ENCODE measurements around the gene DNAH14. TPM values are rescaled to one million over a fixed set of nuclear protein-coding genes. Genes with fewer than 3 reads are reported as not detected.
"Not testable (repeated sequence)": the region's sequence is repeated elsewhere in the genome, so short reads cannot be mapped to it uniquely, and the experiment has no call there.

The DNAH14 gene
- total and polyA plus RNA-seq, 9 donors: 3.7 to 61.4 (median 24.2) TPM

DNA sequence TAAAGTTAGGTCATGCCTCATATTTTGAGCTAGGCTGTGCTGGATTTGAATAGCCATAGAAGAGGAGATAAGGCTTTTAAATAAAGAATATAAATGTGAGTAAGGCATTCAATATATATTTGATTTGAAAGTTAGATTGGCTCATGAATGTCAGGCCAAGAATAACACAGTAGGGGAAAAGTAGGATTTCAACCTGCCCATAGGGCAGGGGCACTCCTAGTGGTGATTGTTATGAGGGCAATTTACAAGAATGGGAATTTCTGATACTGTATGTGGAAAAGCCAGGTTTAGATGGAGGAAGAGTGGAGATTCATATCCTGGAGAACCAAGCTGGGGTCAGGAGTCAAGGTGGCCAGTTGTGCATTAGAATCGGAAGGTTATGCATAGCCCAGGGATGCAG is 74.9 kb downstream of the DNAH14 start:
- TF ChIP-seq, protein P1, sequence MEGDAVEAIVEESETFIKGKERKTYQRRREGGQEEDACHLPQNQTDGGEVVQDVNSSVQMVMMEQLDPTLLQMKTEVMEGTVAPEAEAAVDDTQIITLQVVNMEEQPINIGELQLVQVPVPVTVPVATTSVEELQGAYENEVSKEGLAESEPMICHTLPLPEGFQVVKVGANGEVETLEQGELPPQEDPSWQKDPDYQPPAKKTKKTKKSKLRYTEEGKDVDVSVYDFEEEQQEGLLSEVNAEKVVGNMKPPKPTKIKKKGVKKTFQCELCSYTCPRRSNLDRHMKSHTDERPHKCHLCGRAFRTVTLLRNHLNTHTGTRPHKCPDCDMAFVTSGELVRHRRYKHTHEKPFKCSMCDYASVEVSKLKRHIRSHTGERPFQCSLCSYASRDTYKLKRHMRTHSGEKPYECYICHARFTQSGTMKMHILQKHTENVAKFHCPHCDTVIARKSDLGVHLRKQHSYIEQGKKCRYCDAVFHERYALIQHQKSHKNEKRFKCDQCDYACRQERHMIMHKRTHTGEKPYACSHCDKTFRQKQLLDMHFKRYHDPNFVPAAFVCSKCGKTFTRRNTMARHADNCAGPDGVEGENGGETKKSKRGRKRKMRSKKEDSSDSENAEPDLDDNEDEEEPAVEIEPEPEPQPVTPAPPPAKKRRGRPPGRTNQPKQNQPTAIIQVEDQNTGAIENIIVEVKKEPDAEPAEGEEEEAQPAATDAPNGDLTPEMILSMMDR (IDR thresholded peaks at IDR 0.05): no peak
- TF ChIP-seq EP300 (IDR thresholded peaks at IDR 0.05): no peak
- no peak for TF ChIP-seq POLR2A (IDR thresholded peaks at IDR 0.05)
- H3K9me3 ChIP-seq: no peaks in the 10 kb centered on the region
- WGBS, 3 donors: 94 to 100% (median 95%) methylated on average over 1 of the region's 1 CpG
- no peak for DNase-seq
- no peaks in the 10 kb centered on the region for H3K4me1 ChIP-seq (ENCODE audit: insufficient read depth)
- H3K36me3 ChIP-seq: no peaks in the 10 kb centered on the region
- intact Hi-C loops (cut with DNase I): no loop called here
- no peaks in the 10 kb centered on the region for H3K27me3 ChIP-seq
- no peak overlapping the region for H3K27ac ChIP-seq
- H3K4me3 ChIP-seq: no peak overlapping the region

- H3K4me1 ChIP-seq (ENCODE audit: insufficient read depth); intact Hi-C loops (cut with DNase I); DNase-seq; H3K9me3 ChIP-seq; H3K27me3 ChIP-seq; H3K27ac ChIP-seq; H3K36me3 ChIP-seq; H3K4me3 ChIP-seq: not testable (repeated sequence)
- 92 to 96% (median 95%) methylated on average over 5 of the region's 5 CpGs for WGBS, 3 donors
These were observed 76.9 kb downstream of the DNAH14 start for GRCh38 chr1:225006352-225006751.

DNA sequence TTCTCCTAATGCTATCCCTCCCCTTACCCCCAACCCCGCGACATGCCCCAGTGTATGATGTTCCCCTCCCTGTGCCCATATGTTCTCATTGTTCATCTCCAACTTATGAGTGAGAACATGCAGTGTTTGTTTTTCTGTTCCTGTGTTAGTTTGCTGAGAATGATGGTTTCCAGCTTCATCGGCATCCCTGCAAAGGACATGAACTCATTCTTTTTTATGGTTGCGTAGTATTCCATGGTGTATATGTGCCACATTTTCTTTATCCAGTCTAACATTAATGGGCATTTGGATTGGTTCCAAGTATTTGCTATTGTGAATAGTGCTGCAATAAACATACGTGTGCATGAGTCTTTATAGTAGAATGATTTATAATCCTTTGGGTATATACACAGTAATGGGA is 78.6 kb downstream of the DNAH14 start:
- H3K4me3 ChIP-seq; DNase-seq; H3K36me3 ChIP-seq; H3K9me3 ChIP-seq; intact Hi-C loops (cut with DNase I); H3K27me3 ChIP-seq; H3K27ac ChIP-seq; H3K4me1 ChIP-seq (ENCODE audit: insufficient read depth): not testable (repeated sequence)
- 97 to 98% (median 97%) methylated on average over 5 of the region's 5 CpGs for WGBS, 3 donors

GRCh38 chr1:225021037-225021436 is 91.6 kb downstream of the DNAH14 start:
- Histone ChIP-seq H3K9me3 (peaks cover 0 to 3% of the 10 kb centered on the region in 2 donors), H3K27me3 (no peaks in the 10 kb centered on the region), H3K36me3 (no peaks in the 10 kb centered on the region), H3K4me3 (no peak overlapping the region), H3K27ac (no peak overlapping the region), H3K4me1 (ENCODE audit: insufficient read depth) (no peaks in the 10 kb centered on the region)
- DNase-seq: no peak
- intact Hi-C loops (cut with DNase I): no loop called here
- TF ChIP-seq EP300 (IDR thresholded peaks at IDR 0.05): no peak
- TF ChIP-seq POLR2A (IDR thresholded peaks at IDR 0.05): no peak
- TF ChIP-seq, protein P1 (IDR thresholded peaks at IDR 0.05): no peak

DNA sequence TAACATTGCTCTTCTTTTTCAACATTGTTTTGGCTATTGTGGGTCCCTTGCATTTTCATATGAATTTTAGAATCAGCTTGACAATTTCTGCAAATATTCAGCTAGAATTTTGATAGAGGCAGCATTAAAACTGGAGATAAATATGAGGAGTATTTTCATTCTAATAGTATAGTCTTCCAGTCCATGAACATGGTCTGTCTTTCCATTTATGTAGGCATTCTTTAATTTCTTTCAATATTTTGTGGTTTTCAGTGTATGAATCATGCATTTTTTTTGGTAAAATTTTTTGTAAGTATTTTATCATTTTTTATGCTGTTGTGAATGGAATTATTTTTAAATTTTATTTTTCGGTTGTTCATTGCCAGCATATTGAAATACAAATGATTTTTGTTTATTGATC is 97.2 kb downstream of the DNAH14 start:
- Histone ChIP-seq H3K36me3 (no peaks in the 10 kb centered on the region), H3K27me3 (no peaks in the 10 kb centered on the region), H3K9me3 (no peaks in the 10 kb centered on the region), H3K4me3 (no peak overlapping the region), H3K4me1 (ENCODE audit: insufficient read depth) (no peaks in the 10 kb centered on the region), H3K27ac (no peak overlapping the region)
- 94 to 100% (median 96%) methylated on average over 1 of the region's 1 CpG for WGBS, 3 donors
- intact Hi-C loops (cut with DNase I): no loop called here
- no peak for DNase-seq
- TF ChIP-seq, protein P1 (IDR thresholded peaks at IDR 0.05): no peak
- no peak for TF ChIP-seq EP300 (IDR thresholded peaks at IDR 0.05)
- TF ChIP-seq POLR2A (IDR thresholded peaks at IDR 0.05): no peak

DNA sequence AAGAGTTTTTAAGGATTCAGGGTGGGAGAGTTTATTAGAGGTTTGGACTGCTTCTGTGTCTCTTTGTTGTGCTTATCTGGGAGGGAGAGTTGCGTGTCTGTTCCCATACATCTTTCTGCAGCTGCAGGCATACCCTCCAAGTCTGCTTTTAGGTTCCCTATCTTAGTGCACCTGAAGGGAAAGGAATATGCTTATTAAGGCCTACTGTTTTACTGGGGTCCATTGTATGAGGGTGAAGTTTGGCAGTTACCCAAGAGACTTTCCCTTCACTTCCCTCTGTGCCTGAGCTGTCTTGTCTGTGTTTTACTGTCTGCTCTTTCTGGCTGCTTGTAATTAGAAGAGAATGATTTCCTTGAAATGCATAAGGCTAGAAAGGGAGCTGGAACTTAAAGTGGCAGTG is 107.0 kb downstream of the DNAH14 start:
- H3K9me3 ChIP-seq; H3K36me3 ChIP-seq; H3K4me3 ChIP-seq; DNase-seq; H3K27ac ChIP-seq; H3K4me1 ChIP-seq (ENCODE audit: insufficient read depth); H3K27me3 ChIP-seq; intact Hi-C loops (cut with DNase I): not testable (repeated sequence)
- WGBS, 3 donors: 92 to 97% (median 96%) methylated on average over 1 of the region's 1 CpG
